NCI-H1048 (cell line): ENCODE measurements around the gene COX4I2.
"Not testable (repeated sequence)": the region's sequence is repeated elsewhere in the genome, so short reads cannot be mapped to it uniquely, and the experiment has no call there.

Source experiments
- DNase-seq: peaks from one replicate; lab custom pipeline; 2025; lab: John Stamatoyannopoulos, UW

COX4I2 gene

DNA sequence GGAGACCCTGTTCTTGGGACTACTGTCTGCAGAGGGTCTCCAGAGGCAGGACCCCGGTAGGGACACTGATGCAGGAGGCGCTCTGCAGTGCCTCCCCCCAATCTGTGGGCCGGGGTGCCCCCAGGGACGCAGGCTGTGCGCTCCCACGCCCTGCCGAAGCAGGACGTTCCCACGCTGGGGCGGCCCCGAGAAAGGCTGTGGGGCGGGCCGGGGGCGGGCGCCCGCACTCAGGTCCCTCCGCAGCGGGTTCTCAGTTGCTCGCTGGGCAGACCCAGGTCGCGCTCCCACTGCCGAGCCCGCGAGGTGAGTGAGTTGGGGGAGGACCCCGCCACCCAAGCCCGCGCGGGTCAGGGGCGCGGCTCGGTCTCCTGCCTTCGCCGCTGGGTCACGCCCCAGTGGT lies at the start of gene COX4I2:
COX4I2 (plus strand) TSS at position 253 of the 400 bp plus-strand sequence. CDS start 1,106 bp downstream, outside the sequence.
- no peak for DNase-seq

DNA sequence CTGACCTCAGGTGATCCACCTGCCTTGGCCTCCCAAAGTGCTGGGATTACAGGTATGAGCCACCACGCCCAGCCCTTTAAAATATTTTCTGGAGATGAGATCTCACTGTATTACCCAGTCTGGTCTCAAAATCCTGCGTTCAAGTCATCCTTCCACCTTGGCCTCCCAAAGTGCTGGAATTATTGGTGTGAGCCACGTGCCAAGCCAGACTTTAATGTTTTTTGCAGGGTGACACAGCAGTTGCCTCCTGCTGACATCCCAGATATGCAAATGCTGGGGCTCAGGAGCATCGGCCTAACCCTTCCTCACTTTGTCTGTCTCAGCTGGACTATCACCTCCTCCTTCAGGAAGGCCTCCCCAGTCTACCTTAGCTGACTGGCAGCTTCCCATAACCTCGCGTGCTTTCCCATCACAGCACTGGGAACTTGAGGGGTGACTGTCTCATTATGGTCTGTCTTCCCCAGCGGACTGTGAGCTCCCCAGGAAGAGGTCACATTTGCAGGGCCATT lies 46.9 kb upstream of the COX4I2 start:
- no peak for DNase-seq

DNA sequence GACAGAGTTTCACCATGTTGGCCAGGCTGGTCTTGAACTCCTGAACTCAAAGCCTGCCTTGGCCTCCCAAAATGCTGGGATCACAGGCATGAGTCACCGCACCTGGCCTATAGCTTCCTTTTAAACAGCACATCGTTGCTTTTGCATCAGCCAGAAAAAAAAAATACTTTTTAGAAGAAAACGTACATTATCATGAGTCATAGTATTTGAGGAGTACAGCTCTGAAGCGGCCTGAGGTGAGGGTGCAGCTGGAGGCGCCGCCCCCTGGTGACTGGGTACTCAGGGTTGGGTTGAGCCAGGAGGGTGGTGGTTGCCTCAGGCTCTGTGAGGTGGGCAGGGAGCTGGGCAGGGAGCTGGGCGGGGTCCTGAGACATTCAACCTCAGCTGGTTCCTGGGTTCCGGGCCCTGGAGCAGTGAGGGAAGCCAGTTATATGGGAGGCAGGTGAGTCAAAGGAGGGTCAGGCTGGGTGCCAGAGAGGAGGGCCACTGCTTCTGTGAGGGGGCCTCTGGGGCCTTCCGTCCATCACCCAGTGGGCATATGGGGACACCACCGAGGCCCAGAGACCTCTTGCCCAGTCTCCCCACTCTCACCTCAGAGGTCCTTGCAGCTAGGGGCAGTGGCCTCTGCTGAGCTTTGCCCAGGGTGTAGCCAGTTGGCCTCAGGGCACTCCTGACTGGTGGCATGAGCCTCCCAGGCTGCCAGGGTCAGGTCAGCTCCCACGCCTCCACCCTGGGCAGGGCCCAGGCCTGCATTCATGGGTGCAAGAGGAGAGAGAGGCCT lies 44.3 kb upstream of the COX4I2 start:
- DNase-seq: no peak

DNA sequence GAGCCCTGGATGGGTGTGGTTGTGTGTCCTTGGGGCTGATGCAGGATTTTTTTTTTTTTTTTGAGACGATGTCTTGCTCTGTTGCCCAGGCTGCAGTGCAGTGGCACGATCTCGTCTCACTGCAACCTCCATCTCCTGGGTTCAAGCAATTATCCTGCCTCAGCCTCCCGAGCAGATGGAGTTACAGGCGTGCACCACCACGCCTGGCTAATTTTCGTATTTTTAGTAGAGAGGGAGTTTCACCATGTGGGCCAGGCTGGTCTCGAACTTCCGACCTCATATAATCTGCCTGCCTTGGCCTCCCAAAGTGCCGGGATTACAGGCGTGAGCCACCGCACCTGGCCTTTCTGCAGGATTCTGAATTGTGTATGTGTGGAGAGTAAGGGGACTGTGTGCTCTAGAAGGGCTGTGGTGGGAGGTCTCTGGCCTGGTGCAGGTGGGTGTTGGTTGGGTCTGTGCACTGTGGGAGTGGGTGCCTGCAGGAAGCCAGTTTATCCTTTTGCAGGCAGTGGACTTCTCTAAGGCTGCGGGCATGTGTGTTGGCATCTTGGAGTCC lies 43.6 kb upstream of the COX4I2 start:
- no peak for DNase-seq

GRCh38 chr20:31594558-31595379 lies 42.9 kb upstream of the COX4I2 start:
- no peak for DNase-seq

DNA sequence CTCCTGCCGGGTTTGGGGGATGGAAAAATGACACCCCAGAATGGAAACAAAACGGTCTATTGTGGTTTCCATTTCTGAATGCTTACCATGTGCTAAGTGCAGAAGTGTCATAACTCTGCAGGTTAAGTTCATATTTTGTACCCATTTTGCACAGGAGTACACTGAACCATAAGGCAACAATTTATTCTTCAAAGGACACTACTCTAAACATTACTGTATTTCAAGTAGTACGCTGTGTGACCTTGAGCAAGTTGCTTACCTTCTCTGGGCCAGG lies 42.4 kb upstream of the COX4I2 start:
- no peak for DNase-seq

- DNase-seq: no peak
Measured at GRCh38 chr20:31595654-31596411, 41.9 kb upstream of the COX4I2 start.

GRCh38 chr20:31596412-31596715 lies 41.3 kb upstream of the COX4I2 start:
- not testable (repeated sequence) for DNase-seq

GRCh38 chr20:31596831-31597480 lies 40.8 kb upstream of the COX4I2 start:
- no peak for DNase-seq

- no peak for DNase-seq
Measured at GRCh38 chr20:31597481-31597855, 40.2 kb upstream of the COX4I2 start.

DNA sequence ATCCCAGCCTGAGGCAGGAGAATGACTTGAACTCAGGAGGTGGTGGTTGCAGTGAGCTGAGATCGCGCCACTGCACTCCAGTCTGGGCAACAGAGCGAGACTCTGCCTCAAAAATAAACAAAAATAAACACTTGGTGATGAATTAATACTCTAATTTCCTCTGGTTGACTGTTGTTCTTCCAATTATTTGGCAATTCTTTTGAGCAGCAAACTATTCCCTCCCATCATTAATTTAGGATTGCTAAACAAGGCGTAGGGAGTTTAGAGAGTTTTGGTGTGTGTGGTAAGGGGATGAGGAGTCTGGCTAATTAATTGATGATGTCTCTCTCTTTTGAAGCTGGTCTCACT lies 35.3 kb upstream of the COX4I2 start:
- no peak for DNase-seq

DNA sequence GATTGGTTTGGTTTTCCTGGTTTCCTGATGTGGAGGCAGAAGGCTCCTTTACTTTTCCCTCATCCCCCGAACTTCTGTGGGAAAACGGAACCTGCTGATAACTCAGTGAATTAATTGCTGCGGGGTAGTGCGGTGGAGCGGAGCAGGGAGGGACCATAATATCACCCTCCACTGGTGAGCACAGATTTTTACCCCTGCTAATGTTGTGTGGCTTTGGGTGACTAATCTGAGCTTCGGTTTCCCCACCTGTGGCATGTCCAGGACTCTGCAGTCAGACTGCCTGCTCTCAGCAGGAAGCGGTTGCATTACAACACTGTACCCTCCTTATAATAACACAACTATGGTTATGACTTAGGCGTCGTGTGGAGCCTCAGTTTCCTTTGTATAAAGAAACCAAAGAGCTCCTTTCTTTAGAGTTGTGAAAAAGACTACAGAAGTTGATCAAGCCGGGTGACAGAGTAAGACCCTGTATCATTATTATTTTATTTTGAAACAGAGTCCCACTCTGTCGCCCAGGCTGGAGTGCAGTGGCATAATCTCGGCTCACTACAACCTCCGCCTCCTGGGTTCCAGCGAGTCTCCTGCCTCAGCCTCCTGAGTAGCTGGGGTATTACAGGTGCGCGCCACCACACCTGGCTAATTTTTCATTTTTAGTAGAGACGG lies 34.8 kb upstream of the COX4I2 start:
- no peak for DNase-seq

DNA sequence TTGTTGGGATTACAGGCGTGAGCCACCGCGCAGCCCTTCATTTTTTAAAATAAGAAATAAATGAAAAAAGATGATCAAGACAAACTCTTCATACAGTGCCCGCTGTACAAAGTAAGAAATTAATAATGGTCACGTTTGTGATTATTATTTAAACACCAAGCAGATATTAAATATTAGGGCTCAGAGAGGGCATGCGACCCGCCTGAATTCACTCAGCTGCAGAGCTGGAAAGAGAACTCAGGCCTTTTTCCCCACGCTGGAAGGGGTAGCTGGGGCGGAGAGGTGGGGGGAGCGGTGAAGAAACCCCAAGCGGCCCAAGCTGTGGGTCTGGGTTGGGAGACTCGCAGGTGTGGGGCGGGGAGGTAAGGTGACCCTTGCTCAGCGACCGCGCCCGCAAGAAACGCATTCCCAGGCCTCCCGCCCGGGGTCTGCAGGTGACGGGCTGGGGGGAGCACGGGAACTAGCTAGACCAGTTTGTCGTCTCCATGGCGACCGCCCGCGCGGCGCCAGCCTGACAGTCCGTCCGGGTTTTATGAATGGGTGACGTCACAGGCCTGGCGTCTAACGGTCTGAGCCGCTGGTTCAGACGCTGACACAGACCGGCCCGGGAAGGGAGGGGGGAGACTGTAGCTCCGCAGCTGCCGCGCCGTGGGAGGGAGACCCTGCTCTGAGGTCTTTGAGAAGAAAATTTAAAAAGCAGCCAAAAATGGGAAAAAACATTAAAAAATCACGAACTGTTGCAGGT lies 33.7 kb upstream of the COX4I2 start:
- DNase-seq: peak; percentile 98

GRCh38 chr20:31604567-31605030 lies 33.1 kb upstream of the COX4I2 start:
- DNase-seq: no peak

GRCh38 chr20:31605031-31605901 lies 32.4 kb upstream of the COX4I2 start, which contains the start of gene ID1:
ID1 (plus strand) TSS chr20:31605289; CDS start chr20:31605388, 99 bp downstream.
- DNase-seq: peak; percentile 82

DNA sequence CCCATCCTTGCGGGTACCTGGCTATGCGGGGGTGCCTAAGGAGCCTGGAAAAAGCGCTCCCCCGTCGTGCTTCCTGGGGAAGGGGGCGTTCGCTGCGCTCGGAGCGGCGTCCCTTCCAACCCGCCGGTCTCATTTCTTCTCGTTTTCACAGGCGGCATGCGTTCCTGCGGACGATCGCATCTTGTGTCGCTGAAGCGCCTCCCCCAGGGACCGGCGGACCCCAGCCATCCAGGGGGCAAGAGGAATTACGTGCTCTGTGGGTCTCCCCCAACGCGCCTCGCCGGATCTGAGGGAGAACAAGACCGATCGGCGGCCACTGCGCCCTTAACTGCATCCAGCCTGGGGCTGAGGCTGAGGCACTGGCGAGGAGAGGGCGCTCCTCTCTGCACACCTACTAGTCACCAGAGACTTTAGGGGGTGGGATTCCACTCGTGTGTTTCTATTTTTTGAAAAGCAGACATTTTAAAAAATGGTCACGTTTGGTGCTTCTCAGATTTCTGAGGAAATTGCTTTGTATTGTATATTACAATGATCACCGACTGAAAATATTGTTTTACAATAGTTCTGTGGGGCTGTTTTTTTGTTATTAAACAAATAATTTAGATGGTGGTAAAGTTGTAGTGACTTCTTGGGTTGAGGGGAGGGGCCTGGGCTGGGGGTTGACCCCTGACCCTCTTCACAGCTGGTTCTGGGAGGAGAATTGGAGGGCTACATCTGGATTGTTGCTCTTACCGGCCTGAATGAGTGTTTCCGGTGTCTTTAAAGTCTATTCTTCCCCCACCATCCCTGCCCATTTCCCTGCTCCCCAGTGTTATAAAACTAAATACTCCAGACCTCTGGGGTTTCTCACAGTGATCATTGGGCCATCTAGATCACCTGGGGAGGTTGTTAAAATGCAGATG lies 31.6 kb upstream of the COX4I2 start:
- no peak for DNase-seq

DNA sequence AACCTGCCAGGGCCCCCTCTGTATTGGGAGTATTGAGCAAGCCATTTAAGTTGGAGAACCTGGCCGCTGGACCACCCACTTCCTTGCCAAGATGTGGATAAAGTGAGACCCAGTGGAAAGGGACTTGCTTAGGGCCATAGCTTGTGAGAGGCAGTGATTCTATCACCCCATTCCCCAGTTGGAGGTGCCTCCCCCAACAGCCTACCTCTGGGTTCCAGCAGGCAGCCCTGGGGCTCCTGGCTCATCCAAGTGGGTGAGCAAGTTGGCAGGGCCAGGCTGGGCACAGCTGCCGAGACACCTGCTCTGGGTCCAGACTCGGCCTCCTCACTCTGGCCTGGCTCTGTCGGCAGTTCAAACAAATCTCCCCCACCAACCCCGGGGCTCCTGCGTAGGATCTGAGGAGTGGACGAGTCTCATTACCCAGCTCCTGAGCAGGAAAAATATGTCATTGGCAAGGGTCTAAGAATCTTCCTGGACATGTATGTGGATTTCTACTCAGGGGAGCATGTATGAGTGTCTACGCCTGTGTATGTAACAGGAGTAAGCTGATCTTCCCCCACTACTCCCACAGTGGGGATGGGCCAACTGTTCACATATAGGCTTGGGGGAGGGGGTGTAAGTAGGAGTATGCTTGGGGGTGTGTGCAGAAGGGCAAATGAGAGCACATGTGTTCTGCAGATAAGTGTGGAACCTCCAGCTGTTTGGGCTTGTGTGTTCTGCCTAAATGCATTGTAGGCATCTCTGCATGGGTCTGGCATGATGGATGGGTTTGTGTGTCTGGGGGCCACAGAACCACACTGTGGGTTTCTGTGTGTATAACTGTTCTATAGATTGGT lies 30.7 kb upstream of the COX4I2 start:
- no peak for DNase-seq
